Gastroesophageal sphincter (tissue), 4 donors: ENCODE data around the gene TPP2. TPM values are rescaled to one million over a fixed set of nuclear protein-coding genes. Genes with fewer than 3 reads are reported as not detected.

ENCODE experiments used
- ATAC-seq: fragments of 150-250 bp; one replicate; pipeline ENCODE4 v1.9.1; 2016; ENCODE audit warnings: mild to moderate bottlenecking, moderate library complexity
- H3K27ac ChIP-seq, 4 donors: fragments of 200-600 bp; sonication (generic) in 3 of 4; 1 replicate in 3 of 4; 2 replicates in 1 of 4; pipeline ENCODE4 v1.5.1; 2016 to 2019
- H3K27me3 ChIP-seq: fragments of 200-600 bp; sonication (generic); one replicate; pipeline ENCODE4 v1.5.1; 2019
- H3K36me3 ChIP-seq, 2 donors: fragments of 200-600 bp; sonication (generic); one replicate each; pipeline ENCODE4 v1.5.1; 2019; ENCODE audit warnings: control low read depth in 1 of 2
- H3K4me1 ChIP-seq, 3 donors: fragments of 200-600 bp; sonication (generic); 1 replicate in 2 of 3; 2 replicates in 1 of 3; pipeline ENCODE4 v1.5.1; 2016 to 2019; ENCODE audit warnings: control low read depth in 2 of 3
- H3K4me3 ChIP-seq, 2 donors: fragments of 200-600 bp; sonication (generic); one replicate each; pipeline ENCODE4 v1.5.1; 2019; ENCODE audit warnings: mild to moderate bottlenecking in 1 of 2, moderate library complexity in 1 of 2
- H3K9me3 ChIP-seq, 3 donors: fragments of 200-600 bp; sonication (generic); one replicate each; pipeline ENCODE4 v1.5.1; 2017 to 2019; ENCODE audit warnings: control low read depth in 2 of 3
- CTCF ChIP-seq, 4 experiments: fragments of 200-600 bp in 2 of 4; fragments of 450-650 bp in 2 of 4; sonication (generic) in 1 of 4; IDR thresholded peaks; one replicate each; pipeline ENCODE4 v1.5.1; 2017 to 2019; ENCODE audit warnings: antibody characterized with exemption in 4 of 4, mild to moderate bottlenecking in 2 of 4, moderate library complexity in 2 of 4
- EP300 ChIP-seq: sonication (generic); formaldehyde crosslinking; IDR thresholded peaks from one replicate; pipeline ENCODE4 v1.6.1; 2017; ENCODE audit warnings: antibody characterized with exemption, mild to moderate bottlenecking
- POLR2A ChIP-seq, 2 donors: fragments of 450-650 bp; IDR thresholded peaks; one replicate each; pipeline ENCODE4 v1.6.1; 2017; ENCODE audit warnings: antibody characterized with exemption in 2 of 2, mild to moderate bottlenecking in 2 of 2, moderate library complexity in 1 of 2
- POLR2AphosphoS5 ChIP-seq: sonication (generic); formaldehyde crosslinking; IDR thresholded peaks from one replicate; pipeline ENCODE4 v1.6.1; 2017; ENCODE audit warnings: antibody characterized with exemption
- WGBS, 2 donors: methylation state at CpG; one replicate each; pipeline ENCODE4 v1.1.5; 2018; ENCODE audit warnings: low coverage in 1 of 2; 5-methylcytosine and 5-hydroxymethylcytosine counted together
- total RNA-seq, 4 donors: library from RNA; depleted of rRNA; stranded (reverse); fragments of >200 nt; gene quantifications; one replicate each; pipeline ENCODE4 v1.1.0, GENCODE V29; 2016

The TPP2 gene
- total RNA-seq, 4 donors from 2014 or later: 41.4 to 52.8 (median 42.2) TPM

- H3K4me3 ChIP-seq: no peak overlapping the region
- no peak overlapping the region for H3K27ac ChIP-seq
- no peaks in the 10 kb centered on the region for H3K27me3 ChIP-seq
- H3K4me1 ChIP-seq: no peaks in the 10 kb centered on the region
- H3K36me3 ChIP-seq: peaks cover 5 to 95% of the 10 kb centered on the region in 2 donors
- H3K9me3 ChIP-seq: no peaks in the 10 kb centered on the region
- WGBS, 2 donors: 71 to 87% methylated on average over 3 of the region's 3 CpGs
- no peak for ATAC-seq
- TF ChIP-seq EP300: no peak
- no peak for TF ChIP-seq POLR2A (IDR thresholded peaks at IDR 0.05)
These were observed 51.3 kb downstream of the TPP2 start for GRCh38 chr13:102648046-102648445.

- ATAC-seq: no peak
- 78 to 87% methylated on average over 2 to 3 of the region's 3 CpGs for WGBS, 2 donors
- H3K27me3 ChIP-seq: no peaks in the 10 kb centered on the region
- H3K4me1 ChIP-seq: no peaks in the 10 kb centered on the region
- H3K36me3 ChIP-seq: peaks cover 5 to 94% of the 10 kb centered on the region in 2 donors
- H3K9me3 ChIP-seq: no peaks in the 10 kb centered on the region
- no peak overlapping the region for H3K27ac ChIP-seq
- H3K4me3 ChIP-seq: no peak overlapping the region
- no peak for TF ChIP-seq POLR2A (IDR thresholded peaks at IDR 0.05)
These were observed 53.7 kb downstream of the TPP2 start for GRCh38 chr13:102650444-102650843.

GRCh38 chr13:102651392-102651791, 54.6 kb downstream of the TPP2 start:
- Histone ChIP-seq H3K27ac (no peak overlapping the region), H3K36me3 (peaks cover 5 to 94% of the 10 kb centered on the region in 2 donors)
- no peak for TF ChIP-seq POLR2A (IDR thresholded peaks at IDR 0.05)
- TF ChIP-seq EP300: no peak
- no peak for TF ChIP-seq POLR2AphosphoS5
- no peak for TF ChIP-seq CTCF (IDR thresholded peaks at IDR 0.05)

GRCh38 chr13:102651892-102652291, 55.1 kb downstream of the TPP2 start:
- Histone ChIP-seq H3K27me3 (no peaks in the 10 kb centered on the region), H3K4me1 (no peaks in the 10 kb centered on the region), H3K9me3 (no peaks in the 10 kb centered on the region), H3K36me3 (peaks cover 5 to 94% of the 10 kb centered on the region in 2 donors), H3K27ac (no peak overlapping the region), H3K4me3 (no peak overlapping the region)
- WGBS, 2 donors: 80 to 100% methylated on average over 1 to 5 of the region's 5 CpGs
- no peak for TF ChIP-seq EP300
- TF ChIP-seq POLR2AphosphoS5: peak; percentile 54
- no peak for ATAC-seq

More at GRCh38 chr13:102651392-102651791, 54.6 kb downstream of the TPP2 start:
- H3K27me3 ChIP-seq: no peaks in the 10 kb centered on the region
- ATAC-seq: no peak
- H3K4me3 ChIP-seq: no peak overlapping the region
- no peaks in the 10 kb centered on the region for H3K9me3 ChIP-seq
- H3K4me1 ChIP-seq: no peaks in the 10 kb centered on the region

- H3K36me3 ChIP-seq: peaks cover 0 to 93% of the 10 kb centered on the region in 2 donors
- TF ChIP-seq CTCF (IDR thresholded peaks at IDR 0.05): no peak
- TF ChIP-seq EP300: no peak
- no peak for TF ChIP-seq POLR2A (IDR thresholded peaks at IDR 0.05)
- no peaks in the 10 kb centered on the region for H3K9me3 ChIP-seq
- no peak overlapping the region for H3K27ac ChIP-seq
- H3K4me3 ChIP-seq: no peak overlapping the region
- WGBS, 2 donors: 60 to 63% methylated on average over 1 to 2 of the region's 2 CpGs
- no peaks in the 10 kb centered on the region for H3K27me3 ChIP-seq
- H3K4me1 ChIP-seq: no peaks in the 10 kb centered on the region
- ATAC-seq: no peak
These were observed 58.0 kb downstream of the TPP2 start for GRCh38 chr13:102654756-102655155.

GRCh38 chr13:102657630-102658029, 60.8 kb downstream of the TPP2 start:
- H3K27me3 ChIP-seq: no peaks in the 10 kb centered on the region
- 73 to 74% methylated on average over 6 of the region's 6 CpGs for WGBS, 2 donors
- H3K4me1 ChIP-seq: no peaks in the 10 kb centered on the region
- ATAC-seq: no peak
- no peak overlapping the region for H3K27ac ChIP-seq
- TF ChIP-seq POLR2AphosphoS5: no peak
- no peak for TF ChIP-seq POLR2A (IDR thresholded peaks at IDR 0.05)
- no peak for TF ChIP-seq EP300
- no peak for TF ChIP-seq CTCF (IDR thresholded peaks at IDR 0.05)
- no peak overlapping the region for H3K4me3 ChIP-seq
- H3K9me3 ChIP-seq: no peaks in the 10 kb centered on the region
- peaks cover 0 to 83% of the 10 kb centered on the region in 2 donors for H3K36me3 ChIP-seq
